H9 (cell line): ENCODE data around the gene UBA1. TPM values are rescaled to one million over a fixed set of nuclear protein-coding genes. Genes with fewer than 3 reads are reported as not detected.

ENCODE experiments used
- DNase-seq: peaks from one replicate; pipeline ENCODE4 v3.0.0-alpha.2; 2017
- H2AFZ ChIP-seq: one replicate; pipeline ENCODE4 v1.6.1; 2013; ENCODE audit warnings: mild to moderate bottlenecking, low read length, control low read depth, moderate library complexity
- H2AK5ac ChIP-seq: 2 replicates; pipeline ENCODE4 v1.6.1; 2013; ENCODE audit warnings: low read length, control low read depth, mixed read lengths; ENCODE audit not compliant: insufficient read length
- H2BK120ac ChIP-seq: one replicate; pipeline ENCODE4 v1.6.1; 2013; ENCODE audit warnings: low read depth, mild to moderate bottlenecking, low read length, control low read depth, inconsistent platforms; ENCODE audit not compliant: poor library complexity, severe bottlenecking
- H2BK12ac ChIP-seq: 2 replicates; pipeline ENCODE4 v1.6.1; 2013; ENCODE audit warnings: low read length, control low read depth, mixed read lengths, low read depth; ENCODE audit not compliant: insufficient read length
- H2BK15ac ChIP-seq: 2 replicates; pipeline ENCODE4 v1.6.1; 2013; ENCODE audit warnings: low read depth, low read length, control low read depth
- H2BK20ac ChIP-seq: one replicate; pipeline ENCODE4 v1.6.1; 2013; ENCODE audit warnings: low read depth, mild to moderate bottlenecking, low read length, control low read depth, inconsistent platforms; ENCODE audit not compliant: poor library complexity, severe bottlenecking
- H2BK5ac ChIP-seq: 2 replicates; pipeline ENCODE4 v1.6.1; 2013; ENCODE audit warnings: low read length, control low read depth, mixed read lengths; ENCODE audit not compliant: insufficient read length
- H3K14ac ChIP-seq: 2 replicates; pipeline ENCODE4 v1.6.1; 2013; ENCODE audit warnings: low read length, control low read depth; ENCODE audit not compliant: insufficient read depth
- H3K18ac ChIP-seq: 2 replicates; pipeline ENCODE4 v1.6.1; 2013; ENCODE audit warnings: low read depth, mild to moderate bottlenecking, mixed read lengths, low read length, control low read depth; ENCODE audit not compliant: insufficient read length
- H3K23ac ChIP-seq: 2 replicates; pipeline ENCODE4 v1.6.1; 2013; ENCODE audit warnings: low read length, control low read depth, mixed read lengths, low read depth; ENCODE audit not compliant: insufficient read length
- H3K23me2 ChIP-seq: 2 replicates; pipeline ENCODE4 v1.6.1; 2013; ENCODE audit warnings: low read depth, mild to moderate bottlenecking, mixed read lengths, low read length, control low read depth; ENCODE audit not compliant: insufficient read length, poor library complexity, severe bottlenecking
- H3K27ac ChIP-seq: 2 replicates; pipeline ENCODE4 v1.5.1; 2013; ENCODE audit warnings: low read length, control low read depth, mixed read lengths, low read depth; ENCODE audit not compliant: insufficient read length
- H3K27me3 ChIP-seq: 2 replicates; pipeline ENCODE4 v1.6.1; 2013; ENCODE audit warnings: low read length, control low read depth, inconsistent platforms; ENCODE audit not compliant: insufficient read depth
- H3K4ac ChIP-seq: 2 replicates; pipeline ENCODE4 v1.6.1; 2013; ENCODE audit warnings: low read depth, mild to moderate bottlenecking, control low read depth, inconsistent platforms, low read length, moderate library complexity
- H3K4me1 ChIP-seq: 2 replicates; pipeline ENCODE4 v1.6.1; 2013; ENCODE audit warnings: low read length, control low read depth, inconsistent platforms; ENCODE audit not compliant: insufficient read depth
- H3K4me2 ChIP-seq: 2 replicates; pipeline ENCODE4 v1.6.1; 2013; ENCODE audit warnings: low read length, control low read depth, mixed read lengths; ENCODE audit not compliant: insufficient read length, insufficient read depth
- H3K56ac ChIP-seq: 2 replicates; pipeline ENCODE4 v1.6.1; 2013; ENCODE audit warnings: low read depth, mild to moderate bottlenecking, mixed read lengths, low read length, control low read depth; ENCODE audit not compliant: insufficient read length
- H3K79me1 ChIP-seq: 2 replicates; pipeline ENCODE4 v1.6.1; 2013; ENCODE audit warnings: low read depth, mild to moderate bottlenecking, moderate library complexity, low read length, control low read depth, inconsistent platforms; ENCODE audit not compliant: insufficient read depth, poor library complexity, severe bottlenecking
- H3K79me2 ChIP-seq: 2 replicates; pipeline ENCODE4 v1.6.1; 2013; ENCODE audit warnings: low read length, control low read depth, inconsistent platforms; ENCODE audit not compliant: insufficient read depth
- H3K9ac ChIP-seq: 2 replicates; pipeline ENCODE4 v1.6.1; 2013; ENCODE audit warnings: low read length, control low read depth, mixed read lengths; ENCODE audit not compliant: insufficient read length; ENCODE audit errors: extremely low read depth
- H3K9me3 ChIP-seq: one replicate; pipeline ENCODE4 v1.6.1; 2013; ENCODE audit warnings: low read depth, low read length, inconsistent platforms; ENCODE audit not compliant: control insufficient read depth
- H3T11ph ChIP-seq: one replicate; pipeline ENCODE4 v1.6.1; 2013; ENCODE audit warnings: mild to moderate bottlenecking, low read length, control low read depth, inconsistent platforms
- H4K20me1 ChIP-seq: one replicate; pipeline ENCODE4 v1.6.1; 2013; ENCODE audit not compliant: control insufficient read depth, insufficient read length, insufficient read depth
- H4K5ac ChIP-seq: 2 replicates; pipeline ENCODE4 v1.6.1; 2013; ENCODE audit warnings: low read depth, mild to moderate bottlenecking, mixed read lengths, low read length, control low read depth; ENCODE audit not compliant: insufficient read length
- H4K8ac ChIP-seq: replicated peaks from 2 replicates; pipeline ENCODE4 v1.6.1; 2013; ENCODE audit warnings: low read length, control low read depth, mixed read lengths, low read depth; ENCODE audit not compliant: insufficient read length
- H4K91ac ChIP-seq: 2 replicates; pipeline ENCODE4 v1.6.1; 2013; ENCODE audit warnings: low read depth, mild to moderate bottlenecking, moderate library complexity, mixed read lengths, low read length, control low read depth; ENCODE audit not compliant: insufficient read length
- H3K27ac Mint-ChIP-seq, 3 experiments: 2 replicates in 2 of 3; 3 replicates in 1 of 3; pipeline ENCODE4 v1.8.0; 2020 to 2021; ENCODE audit warnings: mixed read lengths in 3 of 3, mild to moderate bottlenecking in 1 of 3, moderate library complexity in 1 of 3
- H3K27me3 Mint-ChIP-seq: 2 replicates; pipeline ENCODE4 v1.8.0; 2021; ENCODE audit warnings: low read depth, mild to moderate bottlenecking, moderate library complexity, mixed read lengths
- H3K36me3 Mint-ChIP-seq, 3 experiments: 2 replicates in 2 of 3; 3 replicates in 1 of 3; pipeline ENCODE4 v1.8.0; 2020 to 2021; ENCODE audit warnings: low read depth in 3 of 3, mixed read lengths in 3 of 3; ENCODE audit not compliant: insufficient read depth in 1 of 3
- H3K4me1 Mint-ChIP-seq, 2 experiments: 2 replicates each; pipeline ENCODE4 v1.8.0; 2020; ENCODE audit warnings: mixed read lengths in 2 of 2
- H3K4me3 Mint-ChIP-seq, 2 experiments: 2 replicates in 1 of 2; 3 replicates in 1 of 2; pipeline ENCODE4 v1.8.0; 2020 to 2021; ENCODE audit warnings: mild to moderate bottlenecking in 2 of 2, mixed read lengths in 2 of 2, moderate library complexity in 1 of 2
- H3K9me3 Mint-ChIP-seq, 2 experiments: 2 replicates in 1 of 2; 3 replicates in 1 of 2; pipeline ENCODE4 v1.8.0; 2020; ENCODE audit warnings: mild to moderate bottlenecking in 2 of 2, mixed read lengths in 2 of 2, moderate library complexity in 1 of 2
- WGBS: extraction: QIAGEN DNeasy Blood & Tissue Kit; methylation state at CpG from one replicate; pipeline ENCODE4 v1.1.7; 2013; ENCODE audit warnings: missing lambda C conversion rate, low lambda C conversion rate, mixed read lengths; ENCODE audit not compliant: insufficient read length; ENCODE audit errors: extremely low coverage; 5-methylcytosine and 5-hydroxymethylcytosine counted together
- total RNA-seq: library from RNA; stranded (reverse); gene quantifications from 2 replicates; pipeline ENCODE4 v1.2.1, GENCODE V29; 2021
- TF ChIP-seq, protein P1 (sequence below): fragments of 200-600 bp; sonication (generic); conservative IDR thresholded peaks from 3 replicates; pipeline ENCODE4 v1.8.0; 2021; ENCODE audit warnings: antibody characterized with exemption, mild to moderate bottlenecking

Gene UBA1
- total RNA-seq, 1 experiment from 2014 or later = 427 TPM

DNA sequence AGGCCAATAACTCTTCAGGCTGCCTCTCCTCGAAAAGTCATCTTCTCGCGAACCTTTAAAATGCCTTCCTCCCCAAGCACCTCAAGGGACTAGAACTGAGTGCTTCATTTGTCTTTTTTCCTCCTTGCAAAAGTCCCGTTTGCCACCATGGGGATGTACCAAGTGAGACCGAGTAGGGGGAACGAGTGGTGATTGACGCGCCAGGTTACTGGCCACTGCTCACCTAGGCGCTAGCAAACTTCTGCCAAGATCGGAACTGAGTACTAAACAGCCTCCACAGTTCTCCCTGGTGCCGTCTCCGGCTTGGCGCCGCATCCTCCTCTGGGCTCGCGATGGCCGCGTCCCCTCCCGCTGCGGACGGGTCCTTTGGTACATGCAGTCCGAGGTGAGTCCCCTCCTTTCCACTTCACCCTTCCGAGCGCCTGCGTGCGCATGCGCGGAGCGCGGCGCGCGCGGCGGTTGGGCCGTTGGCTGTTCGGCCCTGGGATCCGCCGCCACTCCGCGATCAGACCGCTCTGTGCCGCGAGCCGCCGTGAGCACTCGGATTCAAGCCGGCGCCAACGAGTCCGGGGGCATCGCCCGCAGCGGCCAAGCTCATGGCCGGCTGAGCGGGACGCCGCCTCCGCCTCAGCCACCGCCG is 24.8 kb downstream of the UBA1 start, which contains the start of gene CDK16:
Gene CDK16 (plus strand): TSS at position 402 of the 640 bp plus-strand sequence. CDS start 4,877 bp downstream, outside the sequence.
- Histone ChIP-seq H2AFZ (no peak within 1 kb of the TSS), H3K79me2 (peaks cover 25% of the 10 kb centered on the region; the same call in 1 of the 2 replicates), H3K23me2 (peaks cover 14% of the 10 kb centered on the region)

More for the DNA sequence above, 24.8 kb downstream of the UBA1 start, which contains the start of gene CDK16:
- Histone ChIP-seq H3K56ac (peak within 1 kb of the TSS; percentile 29), H3T11ph (no peak within 1 kb of the TSS), H3K4me2 (peak within 1 kb of the TSS; percentile 95), H2BK15ac (no peak within 1 kb of the TSS), H4K20me1 (no peaks in the 10 kb centered on the region), H2BK12ac (no peak within 1 kb of the TSS), H3K79me1 (peaks cover 5% of the 10 kb centered on the region), H3K4ac (no peak within 1 kb of the TSS; the same call in 1 of the 2 replicates), H2BK20ac (no peak within 1 kb of the TSS), H4K91ac (no peak within 1 kb of the TSS), H2BK5ac (peak within 1 kb of the TSS; percentile 50), H4K8ac (no peak within 1 kb of the TSS), H3K9me3 (no peaks in the 10 kb centered on the region), H3K27me3 (no peaks in the 10 kb centered on the region), H3K27ac (peak within 1 kb of the TSS; percentile 69), H3K9ac (peak within 1 kb of the TSS; percentile 91), H3K14ac (peak within 1 kb of the TSS; percentile 93), H2BK120ac (peak within 1 kb of the TSS; percentile 58), H3K18ac (peak within 1 kb of the TSS; percentile 91), H3K4me1 (peaks cover 6% of the 10 kb centered on the region; the same call in 1 of the 2 replicates), H3K23ac (no peak within 1 kb of the TSS), H2AK5ac (no peak within 1 kb of the TSS), H4K5ac (peak within 1 kb of the TSS; percentile 23)
- TF ChIP-seq, protein P1, sequence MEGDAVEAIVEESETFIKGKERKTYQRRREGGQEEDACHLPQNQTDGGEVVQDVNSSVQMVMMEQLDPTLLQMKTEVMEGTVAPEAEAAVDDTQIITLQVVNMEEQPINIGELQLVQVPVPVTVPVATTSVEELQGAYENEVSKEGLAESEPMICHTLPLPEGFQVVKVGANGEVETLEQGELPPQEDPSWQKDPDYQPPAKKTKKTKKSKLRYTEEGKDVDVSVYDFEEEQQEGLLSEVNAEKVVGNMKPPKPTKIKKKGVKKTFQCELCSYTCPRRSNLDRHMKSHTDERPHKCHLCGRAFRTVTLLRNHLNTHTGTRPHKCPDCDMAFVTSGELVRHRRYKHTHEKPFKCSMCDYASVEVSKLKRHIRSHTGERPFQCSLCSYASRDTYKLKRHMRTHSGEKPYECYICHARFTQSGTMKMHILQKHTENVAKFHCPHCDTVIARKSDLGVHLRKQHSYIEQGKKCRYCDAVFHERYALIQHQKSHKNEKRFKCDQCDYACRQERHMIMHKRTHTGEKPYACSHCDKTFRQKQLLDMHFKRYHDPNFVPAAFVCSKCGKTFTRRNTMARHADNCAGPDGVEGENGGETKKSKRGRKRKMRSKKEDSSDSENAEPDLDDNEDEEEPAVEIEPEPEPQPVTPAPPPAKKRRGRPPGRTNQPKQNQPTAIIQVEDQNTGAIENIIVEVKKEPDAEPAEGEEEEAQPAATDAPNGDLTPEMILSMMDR = no peak
- H3K27ac Mint-ChIP-seq = peak within 1 kb of the TSS; percentile 99 to 100 (median 100)
- no CpG with 5 or more reads among the region's 61 CpGs for WGBS
- peak; percentile 87 for DNase-seq
- peak within 1 kb of the TSS; percentile 92 to 96 for H3K4me3 Mint-ChIP-seq
- peaks cover 0 to 2% of the 10 kb centered on the region in 2 experiments; a peak in 2 of 5 replicates for H3K9me3 Mint-ChIP-seq
- H3K27me3 Mint-ChIP-seq = no peaks in the 10 kb centered on the region; the same call in 1 of the 2 replicates
- peaks cover 36 to 38% of the 10 kb centered on the region in 2 experiments for H3K4me1 Mint-ChIP-seq
- peaks cover 49 to 65% (median 63%) of the 10 kb centered on the region in 3 experiments for H3K36me3 Mint-ChIP-seq
